WTC11 (cell line): ENCODE data around the gene S100A7.

Experiments used
- ATF3 ChIP-seq: sonication (generic); formaldehyde crosslinking; conservative IDR thresholded peaks from 2 replicates; pipeline ENCODE4 v1.8.1; 2022; ENCODE audit warnings: mild to moderate bottlenecking, missing genetic modification reagents
- CTCF ChIP-seq: fragments of 200-600 bp; IDR thresholded peaks from 2 replicates; pipeline ENCODE4 v1.8.0; 2022; ENCODE audit warnings: antibody characterized with exemption
- MLX ChIP-seq: sonication (generic); formaldehyde crosslinking; IDR thresholded peaks from 2 replicates; pipeline ENCODE4 v1.8.1; 2023; ENCODE audit warnings: mild to moderate bottlenecking, missing genetic modification reagents, moderate library complexity
- NR2C2 ChIP-seq: sonication (generic); formaldehyde crosslinking; IDR thresholded peaks from 2 replicates; pipeline ENCODE4 v1.8.0; 2022; ENCODE audit warnings: mild to moderate bottlenecking, missing genetic modification reagents
- ZNF671 ChIP-seq: fragments of 250-450 bp; sonication (Bioruptor Pico); IDR thresholded peaks from 2 replicates; pipeline ENCODE4 v1.8.0; 2021; ENCODE audit warnings: mild to moderate bottlenecking

GRCh38 chr1:153475282-153475681, 14.8 kb upstream of the S100A7 start:
- TF ChIP-seq ATF3 (CRISPR knock-in tag) (no peak), CTCF (no peak), MLX (no peak), NR2C2 (CRISPR knock-in tag) (no peak), ZNF671 (no peak)
